ENCODE results near the gene TIMM21. TPM values are rescaled to one million over a fixed set of nuclear protein-coding genes. Genes with fewer than 3 reads are reported as not detected.

TIMM21 gene
- total RNA-seq, 1 experiment from 2014 or later: 46.0 TPM

GRCh38 chr18:74141667-74142066 is 6.7 kb upstream of the TIMM21 start:
- Histone ChIP-seq H2BK15ac (ENCODE audit: low read depth, low read length) (no peak overlapping the region), H3K4ac (ENCODE audit: low read depth, low read length) (no peak overlapping the region), H4K8ac (replicated peaks; ENCODE audit: insufficient read length, low read depth, low read length) (no peak overlapping the region), H3K79me2 (ENCODE audit: insufficient read depth, low read length) (no peaks in the 10 kb centered on the region), H3K18ac (ENCODE audit: insufficient read length, low read depth, low read length) (no peak overlapping the region), H3K9ac (ENCODE audit: extremely low read depth, insufficient read length, low read length) (no peak overlapping the region), H3K4me2 (ENCODE audit: insufficient read depth, insufficient read length, low read length) (no peak overlapping the region), H3T11ph (ENCODE audit: low read length) (no peak overlapping the region), H4K91ac (ENCODE audit: insufficient read length, low read depth, low read length) (no peak overlapping the region), H3K27me3 (ENCODE audit: insufficient read depth, low read length) (no peaks in the 10 kb centered on the region), H3K9me3 (ENCODE audit: control insufficient read depth, low read depth, low read length) (no peaks in the 10 kb centered on the region), H2BK20ac (ENCODE audit: low read depth, low read length, poor library complexity, severe bottlenecking) (no peak overlapping the region), H3K27ac (ENCODE audit: insufficient read length, low read depth, low read length) (no peak overlapping the region), H3K79me1 (ENCODE audit: insufficient read depth, low read depth, low read length, poor library complexity, severe bottlenecking) (no peaks in the 10 kb centered on the region), H4K20me1 (ENCODE audit: control insufficient read depth, insufficient read depth, insufficient read length) (no peaks in the 10 kb centered on the region), H3K23ac (ENCODE audit: insufficient read length, low read depth, low read length) (no peak overlapping the region), H3K56ac (ENCODE audit: insufficient read length, low read depth, low read length) (no peak overlapping the region), H2BK12ac (ENCODE audit: insufficient read length, low read depth, low read length) (no peak overlapping the region), H4K5ac (ENCODE audit: insufficient read length, low read depth, low read length) (no peak overlapping the region), H3K14ac (ENCODE audit: insufficient read depth, low read length) (no peak overlapping the region), H2BK120ac (ENCODE audit: low read depth, low read length, poor library complexity, severe bottlenecking) (no peak overlapping the region), H2AK5ac (ENCODE audit: insufficient read length, low read length) (no peak overlapping the region), H3K4me1 (ENCODE audit: insufficient read depth, low read length) (0 out of 2 replicates have a peak, but pooled peaks cover 3% of the 10 kb centered on the region), H3K23me2 (ENCODE audit: insufficient read length, low read depth, low read length, poor library complexity, severe bottlenecking) (no peaks in the 10 kb centered on the region), H2AFZ (ENCODE audit: low read length) (no peak overlapping the region), H2BK5ac (ENCODE audit: insufficient read length, low read length) (no peak overlapping the region)
- H3K4me1 Mint-ChIP-seq: peaks cover 6 to 11% of the 10 kb centered on the region in 2 experiments; a peak in 3 of 4 replicates
- peaks cover 13% of the 10 kb centered on the region for H3K27me3 Mint-ChIP-seq (ENCODE audit: low read depth)
- no peak for DNase-seq
- H3K36me3 Mint-ChIP-seq (ENCODE audit: insufficient read depth in 1 of 3, low read depth in 3 of 3): no peaks in the 10 kb centered on the region; a peak in 1 of 7 replicates
- no CpG with 5 or more reads among the region's 2 CpGs for WGBS (ENCODE audit: extremely low coverage, insufficient read length, low lambda C conversion rate)
- no peak overlapping the region for H3K4me3 Mint-ChIP-seq
- TF ChIP-seq CTCF (conservative IDR thresholded peaks at IDR 0.05): no peak
- H3K9me3 Mint-ChIP-seq: no peaks in the 10 kb centered on the region
- H3K27ac Mint-ChIP-seq: no peak overlapping the region
